ENCODE data around the gene WDR74.

The WDR74 gene

DNA sequence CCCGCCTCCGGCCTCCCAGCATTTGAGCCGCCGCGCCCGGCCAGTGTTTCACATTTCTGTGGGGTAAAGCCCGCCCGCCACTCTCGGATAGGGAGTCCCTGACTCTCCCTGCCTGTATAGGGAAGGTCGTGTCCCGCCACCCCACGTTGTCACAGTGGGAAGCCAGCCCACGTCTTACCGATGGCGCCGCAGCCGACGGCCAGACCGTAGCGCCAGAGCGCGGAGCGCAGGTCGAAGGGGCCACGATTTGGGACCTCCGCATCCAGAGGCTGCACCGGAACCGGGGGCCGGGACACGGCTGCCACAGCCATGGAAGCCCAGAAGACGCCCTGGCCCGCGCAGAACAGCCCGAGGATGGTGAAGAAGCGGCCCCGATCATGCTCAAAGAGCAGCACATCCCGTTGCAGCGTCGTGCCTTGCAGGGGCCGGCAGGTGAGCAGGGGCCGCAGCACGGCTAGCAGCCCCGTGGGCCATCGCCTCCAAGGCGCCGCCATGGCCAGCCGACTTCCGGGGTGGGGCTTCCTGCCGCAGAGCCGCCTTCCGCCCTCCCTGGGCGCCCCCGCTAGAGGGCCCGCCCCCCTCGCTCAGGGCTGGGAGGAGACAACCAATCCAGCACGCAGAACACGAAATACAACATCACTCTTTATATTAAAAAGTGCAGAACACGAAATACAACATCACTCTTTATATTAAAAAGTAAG lies 47.7 kb downstream of the WDR74 start, which contains the start of gene TMEM223:
TSS of gene TMEM223 (minus strand) at position 506 of the 701 bp plus-strand sequence. CDS start at position 494, 12 bp downstream.
- DNase-seq: peak; percentile 41

GRCh38 chr11:62789576-62789975 lies 49.8 kb downstream of the WDR74 start:
- no peak for DNase-seq

DNA sequence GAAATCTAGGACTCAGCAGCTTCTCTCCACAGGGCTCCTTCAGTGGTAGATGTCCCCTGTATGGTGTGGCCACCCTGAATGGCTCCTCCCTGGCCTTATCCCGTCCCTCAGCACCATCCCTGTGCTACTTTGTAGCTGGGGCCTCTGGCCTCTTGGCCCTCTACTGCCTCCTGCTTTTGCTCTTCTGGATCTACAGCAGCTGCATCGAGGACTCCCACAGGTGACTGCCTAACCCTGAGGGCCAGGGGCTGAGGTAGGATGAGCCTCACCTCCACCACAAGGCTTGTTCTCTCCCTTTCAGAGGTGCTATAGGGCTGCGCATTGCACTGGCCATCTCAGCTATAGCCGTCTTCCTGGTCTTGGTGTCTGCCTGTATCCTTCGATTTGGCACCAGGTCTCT lies 50.4 kb downstream of the WDR74 start:
- DNase-seq: no peak

GRCh38 chr11:62787005-62787759 lies 52.2 kb downstream of the WDR74 start, which contains the start of gene TMEM179B:
TMEM179B (plus strand) TSS chr11:62787402; CDS start chr11:62787432, 30 bp downstream.
- peak; percentile 94 for DNase-seq

DNA sequence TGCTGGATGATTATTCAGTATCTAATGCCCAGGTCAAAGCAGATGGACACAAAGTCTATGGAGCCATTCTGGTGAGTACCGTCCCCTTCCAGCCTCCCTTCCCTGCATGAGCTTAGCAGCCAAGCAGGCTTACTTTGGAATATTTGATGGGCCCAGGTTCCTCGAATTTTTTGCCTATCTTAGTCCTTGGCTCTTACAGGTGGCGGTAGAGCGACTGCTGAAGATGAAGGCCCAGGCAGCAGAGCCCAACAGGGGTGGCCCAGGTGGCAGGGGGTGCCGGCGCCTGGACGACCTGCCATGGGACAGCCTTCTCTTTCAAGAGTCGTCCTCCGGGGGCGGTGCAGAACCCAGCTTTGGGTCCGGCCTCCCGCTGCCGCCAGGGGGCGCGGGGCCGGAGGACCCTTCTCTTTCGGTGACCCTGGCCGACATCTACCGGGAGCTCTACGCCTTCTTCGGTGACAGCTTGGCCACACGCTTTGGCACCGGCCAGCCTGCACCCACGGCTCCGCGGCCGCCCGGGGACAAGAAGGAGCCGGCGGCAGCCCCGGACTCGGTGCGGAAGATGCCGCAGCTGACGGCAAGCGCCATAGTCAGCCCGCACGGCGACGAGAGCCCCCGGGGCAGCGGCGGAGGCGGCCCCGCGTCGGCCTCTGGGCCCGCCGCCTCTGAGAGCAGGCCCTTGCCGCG lies 52.9 kb downstream of the WDR74 start:
- peak; percentile 83 for DNase-seq

Measured in NCI-H526 treated with DMSO at 0.1 percent for 48 hours (cell line).